Measurements from ENCODE around the gene ESRP2. TPM values are rescaled to one million over a fixed set of nuclear protein-coding genes. Genes with fewer than 3 reads are reported as not detected.

ESRP2 gene
- total and polyA plus RNA-seq, 10 donors, result 0.02 to 0.35 (median 0.23) TPM; not detected in 2

DNA sequence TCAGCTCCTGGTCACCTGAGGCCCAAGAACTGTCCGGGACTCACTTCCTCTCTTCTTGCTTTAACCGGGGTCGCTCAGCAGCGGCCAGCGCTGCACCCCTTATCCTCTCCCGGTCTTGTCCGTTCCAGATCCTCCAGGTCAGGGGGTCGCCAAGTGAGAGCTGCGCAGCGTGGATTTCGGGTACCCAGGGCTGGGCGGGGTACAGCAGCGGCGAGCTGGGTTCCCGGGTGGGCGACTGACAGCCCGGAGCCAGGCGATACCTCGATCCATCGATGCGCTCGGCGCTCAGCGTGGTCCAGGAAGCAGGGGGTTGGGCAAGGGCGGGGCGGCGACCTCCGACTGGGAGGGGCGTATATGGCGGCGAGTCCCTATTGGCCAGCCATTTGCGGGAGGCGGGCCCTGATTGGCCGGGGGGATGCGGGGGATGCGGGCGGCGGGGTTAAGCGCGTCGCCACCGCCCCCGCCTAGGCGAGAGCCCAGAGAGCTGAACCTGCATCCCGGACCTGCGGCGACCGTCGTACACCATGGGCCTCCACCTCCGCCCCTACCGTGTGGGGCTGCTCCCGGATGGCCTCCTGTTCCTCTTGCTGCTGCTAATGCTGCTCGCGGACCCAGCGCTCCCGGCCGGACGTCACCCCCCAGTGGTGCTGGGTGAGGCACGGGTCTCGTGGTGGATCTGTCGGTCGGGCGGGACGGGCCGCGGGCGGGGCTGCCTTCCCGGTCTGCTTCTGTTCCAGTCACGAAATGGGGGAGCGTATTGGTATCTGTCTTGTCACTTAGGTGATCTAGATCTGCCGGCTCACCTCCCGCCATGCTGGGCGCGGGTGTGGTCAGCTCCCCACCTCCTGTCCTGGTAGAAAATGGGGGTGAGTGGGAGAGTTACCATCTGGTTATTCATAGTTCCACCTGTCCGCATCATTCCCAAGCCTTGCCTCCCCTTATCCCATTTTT lies 9.3 kb upstream of the ESRP2 start, which contains the start of gene PLA2G15:
Gene PLA2G15, plus strand, starts transcription at position 471 of the 951 bp plus-strand sequence. Its CDS starts 54 bp downstream, at position 525.
- Histone ChIP-seq H3K27me3 (replicated peaks in 1 of 7) (no peaks in the 10 kb centered on the region), H3K4me3 (peak within 1 kb of the TSS; percentile 81 to 99 (median 93)), H3K9me3 (no peaks in the 10 kb centered on the region), H3K4me1 (peaks cover 15 to 57% (median 37%) of the 10 kb centered on the region in 6 donors), H3K36me3 (peaks cover 0 to 18% (median under 1%) of the 10 kb centered on the region in 6 donors), H3K27ac (peak within 1 kb of the TSS; percentile 48 to 87 (median 71))
- intact Hi-C loops (cut with DNase I; ENCODE audit: low total_unique reads), result no loop called here
- WGBS, 5 donors, result 1 to 4% (median 2%) methylated on average over 25 to 75 of the region's 75 CpGs
- peak; percentile 98 for DNase-seq
- peak; percentile 87 to 90 (median 90) for TF ChIP-seq POLR2AphosphoS5 (IDR thresholded peaks at IDR 0.05)
- TF ChIP-seq POLR2A (IDR thresholded peaks at IDR 0.05), result no peak
- TF ChIP-seq, protein P1, sequence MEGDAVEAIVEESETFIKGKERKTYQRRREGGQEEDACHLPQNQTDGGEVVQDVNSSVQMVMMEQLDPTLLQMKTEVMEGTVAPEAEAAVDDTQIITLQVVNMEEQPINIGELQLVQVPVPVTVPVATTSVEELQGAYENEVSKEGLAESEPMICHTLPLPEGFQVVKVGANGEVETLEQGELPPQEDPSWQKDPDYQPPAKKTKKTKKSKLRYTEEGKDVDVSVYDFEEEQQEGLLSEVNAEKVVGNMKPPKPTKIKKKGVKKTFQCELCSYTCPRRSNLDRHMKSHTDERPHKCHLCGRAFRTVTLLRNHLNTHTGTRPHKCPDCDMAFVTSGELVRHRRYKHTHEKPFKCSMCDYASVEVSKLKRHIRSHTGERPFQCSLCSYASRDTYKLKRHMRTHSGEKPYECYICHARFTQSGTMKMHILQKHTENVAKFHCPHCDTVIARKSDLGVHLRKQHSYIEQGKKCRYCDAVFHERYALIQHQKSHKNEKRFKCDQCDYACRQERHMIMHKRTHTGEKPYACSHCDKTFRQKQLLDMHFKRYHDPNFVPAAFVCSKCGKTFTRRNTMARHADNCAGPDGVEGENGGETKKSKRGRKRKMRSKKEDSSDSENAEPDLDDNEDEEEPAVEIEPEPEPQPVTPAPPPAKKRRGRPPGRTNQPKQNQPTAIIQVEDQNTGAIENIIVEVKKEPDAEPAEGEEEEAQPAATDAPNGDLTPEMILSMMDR (IDR thresholded peaks at IDR 0.05 in 8 of 11, conservative IDR thresholded peaks at IDR 0.05 in 3 of 11), result peak in 1 of 11 experiments; percentile 8

- H3K4me3 ChIP-seq, result peak overlapping the region; percentile 81 to 99 (median 93)
- H3K27ac ChIP-seq, result peak overlapping the region in 6 of 8 donors; percentile 48 to 87 (median 76)
- H3K36me3 ChIP-seq, result peaks cover 0 to 11% (median 0%) of the 10 kb centered on the region in 6 donors
- no peaks in the 10 kb centered on the region for H3K27me3 ChIP-seq (replicated peaks in 1 of 7)
- DNase-seq, result peak; percentile 83
- H3K4me1 ChIP-seq, result peaks cover 22 to 63% (median 44%) of the 10 kb centered on the region in 6 donors
- intact Hi-C loops (cut with DNase I; ENCODE audit: low total_unique reads), result no loop called here
- H3K9me3 ChIP-seq, result no peaks in the 10 kb centered on the region
- TF ChIP-seq, protein P1 (IDR thresholded peaks at IDR 0.05 in 8 of 11, conservative IDR thresholded peaks at IDR 0.05 in 3 of 11), result no peak
- TF ChIP-seq POLR2A (IDR thresholded peaks at IDR 0.05), result no peak
- TF ChIP-seq POLR2AphosphoS5 (IDR thresholded peaks at IDR 0.05), result no peak
- 8 to 13% (median 9%) methylated on average over 12 to 20 of the region's 20 CpGs for WGBS, 5 donors
These were observed 8.6 kb upstream of the ESRP2 start for GRCh38 chr16:68244481-68244902.

DNA sequence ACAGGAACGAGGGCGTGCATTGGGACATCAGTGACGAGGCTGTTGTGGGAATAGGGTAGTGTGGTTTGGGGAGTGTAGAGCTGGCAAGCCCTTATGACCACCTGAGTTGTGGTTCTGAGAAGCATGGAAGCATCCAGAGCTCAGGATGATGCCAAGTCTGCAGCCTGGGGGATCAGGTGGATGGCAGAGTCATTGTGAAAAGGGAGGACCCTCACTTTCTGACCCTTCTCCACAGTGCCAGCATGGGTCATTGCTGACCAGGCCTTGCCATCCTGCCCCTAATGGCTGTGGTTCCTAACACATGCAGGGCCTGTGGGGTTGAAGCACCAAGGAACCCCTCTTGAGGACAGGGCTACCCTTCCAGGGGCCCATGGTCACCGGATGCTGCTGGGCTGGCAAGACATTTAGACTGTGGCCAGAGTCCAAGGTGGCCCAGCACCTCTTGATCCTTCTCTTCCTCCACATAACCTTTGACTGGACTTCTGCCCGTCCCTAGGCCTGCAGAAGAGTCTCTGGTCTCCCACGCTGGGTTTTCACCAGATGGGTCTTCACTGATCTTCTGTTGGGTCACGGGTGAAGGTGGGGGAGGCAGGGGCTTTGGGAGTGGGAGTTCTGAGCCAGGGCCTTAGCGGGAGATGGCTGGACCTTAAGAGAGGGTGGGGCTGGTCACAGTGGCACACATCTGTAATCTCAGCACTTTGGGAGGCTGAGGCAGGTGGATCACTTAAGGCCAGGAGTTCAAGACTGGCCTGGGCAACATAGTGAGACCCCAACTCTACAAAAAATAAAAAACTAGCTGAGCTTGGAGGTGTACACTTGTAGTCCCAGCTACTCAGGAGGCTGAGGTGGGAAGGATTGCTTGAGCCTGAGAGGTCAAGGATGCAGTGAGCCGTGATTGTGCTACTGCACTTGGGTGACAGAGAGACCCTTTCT lies 7.3 kb upstream of the ESRP2 start:
- TF ChIP-seq POLR2A (IDR thresholded peaks at IDR 0.05) (no peak), POLR2AphosphoS5 (IDR thresholded peaks at IDR 0.05) (no peak)
- TF ChIP-seq, protein P1 (IDR thresholded peaks at IDR 0.05 in 8 of 11, conservative IDR thresholded peaks at IDR 0.05 in 3 of 11), result no peak
- intact Hi-C loops (cut with DNase I; ENCODE audit: low total_unique reads), result no loop called here

More for the DNA sequence above, 7.3 kb upstream of the ESRP2 start:
- peak; percentile 71 for DNase-seq
- H3K36me3 ChIP-seq, result no peaks in the 10 kb centered on the region
- 79 to 87% (median 84%) methylated on average over 8 to 9 of the region's 9 CpGs for WGBS, 5 donors
- no peaks in the 10 kb centered on the region for H3K27me3 ChIP-seq (replicated peaks in 1 of 7)
- peaks cover 25 to 64% (median 54%) of the 10 kb centered on the region in 6 donors for H3K4me1 ChIP-seq
- H3K4me3 ChIP-seq, result no peak overlapping the region
- no peaks in the 10 kb centered on the region for H3K9me3 ChIP-seq
- H3K27ac ChIP-seq, result no peak overlapping the region

Measured in spleen (tissue), 11 donors.